BJ (cell line): ENCODE measurements around the gene ITM2B. TPM values are rescaled to one million over a fixed set of nuclear protein-coding genes. Genes with fewer than 3 reads are reported as not detected.

Source experiments
- CTCF ChIA-PET: fragments of 350-600 bp; formaldehyde crosslinking; extraction: SDS; loops from one replicate; lab custom pipeline; 2021; ENCODE audit warnings: antibody characterized with exemption, inconsistent platforms; lab: Yijun Ruan, JAX
- POLR2A ChIA-PET: fragments of 300-600 bp; sonication (Branson Sonifier 250); formaldehyde crosslinking; extraction: SDS; loops from one replicate; lab custom pipeline; 2021; ENCODE audit warnings: antibody characterized with exemption; lab: Charles Lee
- DNase-seq: peaks from one replicate; pipeline ENCODE4 v3.0.0-alpha.2; 2011; ENCODE audit warnings: low read depth
- H3K27me3 ChIP-seq: 2 replicates; pipeline ENCODE4 v1.6.0; 2011; ENCODE audit warnings: low read length; ENCODE audit not compliant: control insufficient read depth, insufficient read depth
- H3K36me3 ChIP-seq: 2 replicates; pipeline ENCODE4 v1.5.1; 2011; ENCODE audit warnings: low read length; ENCODE audit not compliant: control insufficient read depth, insufficient read depth
- H3K4me3 ChIP-seq: 2 replicates; pipeline ENCODE4 v1.5.1; 2011; ENCODE audit warnings: low read depth, mild to moderate bottlenecking, control low read depth, low read length
- polyA plus RNA-seq: library from polyadenylated mRNA; depleted of rRNA; stranded (reverse); fragments of >200 nt; gene quantifications from 2 replicates; pipeline ENCODE4 v1.2.3, GENCODE V29; 2011
- TF ChIP-seq, protein P1 (sequence below): IDR thresholded peaks from 2 replicates; pipeline ENCODE4 v1.5.1; 2011; ENCODE audit warnings: low read depth, mild to moderate bottlenecking, control low read depth, inconsistent platforms, low read length, moderate library complexity; ENCODE audit not compliant: insufficient read depth

The ITM2B gene
- polyA plus RNA-seq, 1 experiment: 173 TPM

DNA sequence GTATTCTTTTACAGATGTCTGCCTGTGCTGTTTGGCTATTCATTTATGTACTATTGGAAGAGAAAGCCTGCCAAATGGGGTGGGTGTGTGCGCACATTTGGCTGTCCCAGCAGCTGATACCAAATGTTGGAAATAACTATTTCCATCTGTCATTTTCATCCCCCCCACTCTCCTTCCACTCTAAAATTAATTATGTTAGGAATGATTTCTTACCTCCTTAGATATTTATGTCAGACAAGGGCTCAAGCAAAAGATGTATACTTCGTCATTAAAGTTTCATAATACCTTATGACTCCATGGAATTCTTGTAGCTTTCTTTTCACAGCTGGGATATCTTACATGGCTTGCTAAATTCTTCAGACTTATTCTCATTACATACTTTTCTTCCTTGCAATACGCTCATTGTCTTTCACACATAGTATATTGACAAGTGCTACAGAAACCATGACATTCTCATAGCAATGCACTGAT, 18.6 kb downstream of the ITM2B start:
- TF ChIP-seq, protein P1, sequence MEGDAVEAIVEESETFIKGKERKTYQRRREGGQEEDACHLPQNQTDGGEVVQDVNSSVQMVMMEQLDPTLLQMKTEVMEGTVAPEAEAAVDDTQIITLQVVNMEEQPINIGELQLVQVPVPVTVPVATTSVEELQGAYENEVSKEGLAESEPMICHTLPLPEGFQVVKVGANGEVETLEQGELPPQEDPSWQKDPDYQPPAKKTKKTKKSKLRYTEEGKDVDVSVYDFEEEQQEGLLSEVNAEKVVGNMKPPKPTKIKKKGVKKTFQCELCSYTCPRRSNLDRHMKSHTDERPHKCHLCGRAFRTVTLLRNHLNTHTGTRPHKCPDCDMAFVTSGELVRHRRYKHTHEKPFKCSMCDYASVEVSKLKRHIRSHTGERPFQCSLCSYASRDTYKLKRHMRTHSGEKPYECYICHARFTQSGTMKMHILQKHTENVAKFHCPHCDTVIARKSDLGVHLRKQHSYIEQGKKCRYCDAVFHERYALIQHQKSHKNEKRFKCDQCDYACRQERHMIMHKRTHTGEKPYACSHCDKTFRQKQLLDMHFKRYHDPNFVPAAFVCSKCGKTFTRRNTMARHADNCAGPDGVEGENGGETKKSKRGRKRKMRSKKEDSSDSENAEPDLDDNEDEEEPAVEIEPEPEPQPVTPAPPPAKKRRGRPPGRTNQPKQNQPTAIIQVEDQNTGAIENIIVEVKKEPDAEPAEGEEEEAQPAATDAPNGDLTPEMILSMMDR: no peak
- POLR2A ChIA-PET: no interaction called here
- Histone ChIP-seq H3K27me3 (no peaks in the 10 kb centered on the region), H3K4me3 (no peak overlapping the region), H3K36me3 (peaks cover 8% of the 10 kb centered on the region)
- CTCF ChIA-PET: interaction anchor here (0.8 kb wide), 1 partner anchor 1216 kb away, joined by 3 read pairs; no protein-coding TSS in a partner anchor
- no peak for DNase-seq

DNA sequence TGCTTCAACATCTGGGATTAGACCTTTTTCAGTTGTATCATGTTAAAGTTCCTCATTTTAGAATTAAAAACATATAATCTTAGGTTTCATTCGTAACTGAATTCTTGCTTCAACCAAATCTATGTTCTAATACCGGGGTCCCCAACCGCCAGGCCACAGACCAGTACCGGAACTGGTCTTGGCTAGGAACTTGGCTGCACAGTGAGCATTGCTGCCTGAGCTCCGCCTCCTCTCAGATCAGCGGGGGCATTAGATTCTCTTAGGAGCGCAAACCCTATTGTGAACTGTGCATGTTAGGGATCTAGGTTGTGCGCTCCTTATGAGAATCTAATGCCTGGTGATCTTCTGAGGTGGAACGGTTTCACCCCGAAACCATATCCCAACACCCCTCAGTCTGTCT, 19.2 kb downstream of the ITM2B start:
- H3K4me3 ChIP-seq: no peak overlapping the region
- H3K27me3 ChIP-seq: no peaks in the 10 kb centered on the region
- H3K36me3 ChIP-seq: peaks cover 8% of the 10 kb centered on the region
- CTCF ChIA-PET: interaction anchor here (0.8 kb wide), 1 partner anchor 1216 kb away, joined by 3 read pairs; no protein-coding TSS in a partner anchor
- TF ChIP-seq, protein P1: no peak
- no peak for DNase-seq
- POLR2A ChIA-PET: no interaction called here

DNA sequence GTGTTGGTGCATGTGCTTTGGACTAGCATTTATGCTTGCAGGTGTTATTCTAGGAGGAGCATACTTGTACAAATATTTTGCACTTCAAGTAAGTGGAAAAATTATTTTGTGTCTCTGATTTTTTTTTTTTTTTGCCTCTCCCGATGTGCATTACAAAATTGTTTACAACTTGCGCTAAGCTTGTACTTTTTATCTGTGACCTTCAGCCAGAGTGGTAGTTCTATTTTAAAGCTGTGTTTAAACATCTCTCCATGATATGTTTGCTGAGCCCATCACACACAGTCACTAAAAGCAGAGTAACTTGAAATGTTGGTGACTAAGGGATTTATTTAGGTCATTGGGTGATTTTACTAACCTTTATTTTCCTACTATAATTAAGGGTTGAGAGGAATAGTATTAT, 20.8 kb downstream of the ITM2B start:
- TF ChIP-seq, protein P1: no peak
- DNase-seq: no peak
- Histone ChIP-seq H3K27me3 (no peaks in the 10 kb centered on the region), H3K36me3 (peaks cover 8% of the 10 kb centered on the region), H3K4me3 (no peak overlapping the region)
- CTCF ChIA-PET: no interaction called here
- POLR2A ChIA-PET: no interaction called here

DNA sequence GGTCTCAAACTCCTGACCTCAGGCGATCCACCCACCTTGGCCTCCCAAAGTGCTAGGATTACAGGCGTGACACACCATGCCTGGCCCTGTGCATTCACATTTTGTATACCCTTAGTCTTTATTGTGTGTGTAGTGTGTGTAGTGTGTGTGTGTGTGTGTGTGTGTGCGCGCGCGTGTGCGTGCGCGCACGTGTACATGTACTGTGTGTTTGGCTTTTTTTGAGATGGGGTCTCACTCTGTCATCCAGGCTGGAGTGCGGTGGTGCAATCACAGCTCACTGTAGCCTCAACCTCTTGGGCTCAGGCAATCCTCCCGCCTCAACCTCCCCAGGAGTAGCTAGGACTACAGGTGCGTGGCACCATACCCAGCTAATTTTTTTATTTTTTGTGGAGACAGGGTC, 22.1 kb downstream of the ITM2B start:
- Histone ChIP-seq H3K4me3 (no peak overlapping the region), H3K27me3 (no peaks in the 10 kb centered on the region), H3K36me3 (peaks cover 8% of the 10 kb centered on the region)
- DNase-seq: no peak
- ChIA-PET POLR2A (no interaction called here), CTCF (interaction anchor here (0.8 kb wide), 1 partner anchor 765 kb away, joined by 3 read pairs; no protein-coding TSS in a partner anchor)
- TF ChIP-seq, protein P1: no peak

DNA sequence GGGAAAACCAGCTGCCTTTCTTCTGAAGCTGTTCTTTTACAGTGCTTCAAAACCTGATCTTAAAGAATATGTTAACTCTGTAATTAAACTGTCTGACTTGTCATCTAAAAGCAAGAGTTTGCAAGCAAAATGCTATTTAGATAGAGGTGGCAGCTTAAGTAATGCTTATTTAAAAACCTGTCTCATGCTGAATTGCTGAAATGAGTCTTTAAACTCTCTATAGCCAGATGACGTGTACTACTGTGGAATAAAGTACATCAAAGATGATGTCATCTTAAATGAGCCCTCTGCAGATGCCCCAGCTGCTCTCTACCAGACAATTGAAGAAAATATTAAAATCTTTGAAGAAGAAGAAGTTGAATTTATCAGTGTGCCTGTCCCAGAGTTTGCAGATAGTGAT, 22.9 kb downstream of the ITM2B start:
- ChIA-PET CTCF (interaction anchor here (0.8 kb wide), 1 partner anchor 765 kb away, joined by 3 read pairs; no protein-coding TSS in a partner anchor), POLR2A (no interaction called here)
- TF ChIP-seq, protein P1: no peak
- H3K4me3 ChIP-seq: no peak overlapping the region
- H3K36me3 ChIP-seq: peaks cover 8% of the 10 kb centered on the region
- no peaks in the 10 kb centered on the region for H3K27me3 ChIP-seq
- no peak for DNase-seq
